Right lobe of liver (tissue), 4 donors: Measurements from ENCODE around the gene HCN2.

Experiments used
- CTCF ChIP-seq, 4 donors: fragments of 200-600 bp in 3 of 4; fragments of 450-650 bp in 1 of 4; IDR thresholded peaks; one replicate each; pipeline versions ENCODE4 v1.5.1 to v1.8.0; 2016 to 2022; ENCODE audit warnings: antibody characterized with exemption in 4 of 4, mild to moderate bottlenecking in 2 of 4
- POLR2A ChIP-seq: fragments of 450-650 bp; IDR thresholded peaks from one replicate; pipeline ENCODE4 v1.6.1; 2017; ENCODE audit warnings: antibody characterized with exemption, mild to moderate bottlenecking
- donor health status: DM: no; HTN: no; CAD: no.
- donor health status: DM: no; HTN: no; CAD: no.
- donor health status: DM: no; HTN: yes; CAD: no.

- no peak for TF ChIP-seq CTCF (IDR thresholded peaks at IDR 0.05)
- no peak for TF ChIP-seq POLR2A
Observed at GRCh38 chr19:575527-576506, 13.9 kb upstream of the HCN2 start.
